HG03045 (cell line): ENCODE results near the gene SAMHD1.
"Not testable (repeated sequence)": the region's sequence is repeated elsewhere in the genome, so short reads cannot be mapped to it uniquely, and the experiment has no call there.

Experiments
- ATAC-seq: cut with Tn5 transposase; IDR thresholded peaks from one replicate; pipeline ENCODE4 v1.9.1; 2021; ENCODE audit warnings: mild to moderate bottlenecking, moderate library complexity; ENCODE audit not compliant: unreplicated experiment

Gene SAMHD1

GRCh38 chr20:36875702-36876472, 75.6 kb downstream of the SAMHD1 start, which contains the start of gene TLDC2:
Gene TLDC2, plus strand, starts transcription at chr20:36876138. Its CDS starts 37 bp downstream, at chr20:36876175.
- ATAC-seq: no peak

- not testable (repeated sequence) for ATAC-seq
These were observed 76.4 kb downstream of the SAMHD1 start for GRCh38 chr20:36875093-36875492.

GRCh38 chr20:36873498-36874189, 77.9 kb downstream of the SAMHD1 start:
- no peak for ATAC-seq

GRCh38 chr20:36872852-36873251, 78.7 kb downstream of the SAMHD1 start:
- no peak for ATAC-seq

GRCh38 chr20:36871640-36872570, 79.6 kb downstream of the SAMHD1 start:
- ATAC-seq: no peak

- ATAC-seq: no peak
These were observed 84.6 kb downstream of the SAMHD1 start for GRCh38 chr20:36866681-36867495.

- no peak for ATAC-seq
These were observed 85.3 kb downstream of the SAMHD1 start for GRCh38 chr20:36866164-36866563.

GRCh38 chr20:36865861-36866149, 85.7 kb downstream of the SAMHD1 start:
- ATAC-seq: no peak

GRCh38 chr20:36865076-36865860, 86.2 kb downstream of the SAMHD1 start:
- no peak for ATAC-seq

GRCh38 chr20:36862857-36863668, 88.4 kb downstream of the SAMHD1 start:
- ATAC-seq: peak; percentile 55

- ATAC-seq: no peak
These were observed 89.4 kb downstream of the SAMHD1 start for GRCh38 chr20:36861875-36862801.

GRCh38 chr20:36861625-36861874, 90.0 kb downstream of the SAMHD1 start:
- no peak for ATAC-seq

GRCh38 chr20:36860811-36861624, 90.5 kb downstream of the SAMHD1 start:
- no peak for ATAC-seq

GRCh38 chr20:36860339-36860738, 91.2 kb downstream of the SAMHD1 start:
- no peak for ATAC-seq

- ATAC-seq: no peak
These were observed 91.7 kb downstream of the SAMHD1 start for GRCh38 chr20:36859700-36860330.

GRCh38 chr20:36859282-36859555, 92.3 kb downstream of the SAMHD1 start:
- ATAC-seq: no peak
